GM19452 (cell line): Measurements from ENCODE around the gene IGF2BP1.
"Not testable (repeated sequence)": the region's sequence is repeated elsewhere in the genome, so short reads cannot be mapped to it uniquely, and the experiment has no call there.

Experiments used
- ATAC-seq: cut with Tn5 transposase; IDR thresholded peaks from one replicate; pipeline ENCODE4 v1.9.1; 2021; ENCODE audit not compliant: unreplicated experiment

IGF2BP1 gene

GRCh38 chr17:49089094-49089493, 91.9 kb downstream of the IGF2BP1 start:
- no peak for ATAC-seq

GRCh38 chr17:49090878-49091594, 93.9 kb downstream of the IGF2BP1 start:
- ATAC-seq, result no peak

GRCh38 chr17:49093131-49093530, 95.9 kb downstream of the IGF2BP1 start:
- ATAC-seq, result no peak

- ATAC-seq, result no peak
These were observed 103.4 kb downstream of the IGF2BP1 start for GRCh38 chr17:49100601-49101000.

GRCh38 chr17:49101054-49101534, 103.9 kb downstream of the IGF2BP1 start:
- ATAC-seq, result no peak

- ATAC-seq, result not testable (repeated sequence)
These were observed 106.2 kb downstream of the IGF2BP1 start for GRCh38 chr17:49103360-49103759.

GRCh38 chr17:49104511-49105074, 107.4 kb downstream of the IGF2BP1 start:
- no peak for ATAC-seq
